Lung microvascular endothelial cell (primary cell): ENCODE measurements around the gene SHISAL1. TPM values are rescaled to one million over a fixed set of nuclear protein-coding genes. Genes with fewer than 3 reads are reported as not detected.
"Not testable (repeated sequence)": the region's sequence is repeated elsewhere in the genome, so short reads cannot be mapped to it uniquely, and the experiment has no call there.

Experiments used
- DNase-seq, 2 donors: peaks; one replicate each; pipeline versions ENCODE4 v3.0.0 to v3.0.0-alpha.2; 2010; ENCODE audit warnings: low read depth in 2 of 2
- total RNA-seq: library from RNA; depleted of rRNA; stranded (reverse); fragments of >200 nt; gene quantifications from 2 replicates; pipeline ENCODE4 v1.2.1, GENCODE V29; 2014

Gene SHISAL1
- total RNA-seq, 1 donor from 2014 or later: under 0.01 TPM

- DNase-seq: no peak
Observed at GRCh38 chr22:44237290-44237689, 75.5 kb downstream of the SHISAL1 start.

DNA sequence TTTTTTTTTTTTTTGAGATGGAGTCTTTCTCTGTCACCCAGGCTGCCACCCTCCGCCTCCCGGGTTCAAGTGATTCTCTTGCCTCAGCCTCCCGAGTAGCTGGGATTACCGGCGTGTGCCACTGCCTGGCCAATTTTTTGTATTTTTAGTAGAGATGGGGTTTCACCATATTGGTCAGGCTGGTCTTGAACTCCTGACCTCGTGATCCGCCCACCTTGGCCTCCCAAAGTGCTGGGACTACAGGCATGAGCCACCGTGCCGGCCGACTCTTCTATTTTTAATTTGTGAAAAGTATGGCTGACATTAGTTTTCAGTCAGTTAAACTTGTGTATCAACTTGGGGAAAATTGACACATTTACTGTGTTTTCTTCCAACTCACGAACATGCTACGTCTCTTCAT is 78.4 kb downstream of the SHISAL1 start:
- DNase-seq: not testable (repeated sequence)

DNA sequence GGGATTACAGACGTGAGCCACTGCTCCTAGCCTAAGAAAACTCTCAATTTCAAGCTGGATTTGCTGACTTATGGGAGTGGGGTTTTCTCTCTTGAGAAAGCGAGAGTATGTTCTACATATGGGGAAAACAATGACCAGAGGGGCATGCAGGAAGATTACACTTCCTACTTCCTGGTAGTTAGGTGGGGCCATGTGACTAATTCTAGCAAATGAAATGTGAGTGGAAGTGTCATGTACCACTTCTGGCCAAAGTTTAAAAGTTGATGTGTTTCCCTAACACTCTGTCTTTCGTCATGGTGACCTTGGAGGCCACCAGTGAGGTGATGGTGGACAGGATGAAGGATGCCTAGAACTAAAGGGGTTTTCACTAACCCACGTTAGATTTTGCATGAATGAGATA is 81.5 kb downstream of the SHISAL1 start:
- DNase-seq: no peak

DNA sequence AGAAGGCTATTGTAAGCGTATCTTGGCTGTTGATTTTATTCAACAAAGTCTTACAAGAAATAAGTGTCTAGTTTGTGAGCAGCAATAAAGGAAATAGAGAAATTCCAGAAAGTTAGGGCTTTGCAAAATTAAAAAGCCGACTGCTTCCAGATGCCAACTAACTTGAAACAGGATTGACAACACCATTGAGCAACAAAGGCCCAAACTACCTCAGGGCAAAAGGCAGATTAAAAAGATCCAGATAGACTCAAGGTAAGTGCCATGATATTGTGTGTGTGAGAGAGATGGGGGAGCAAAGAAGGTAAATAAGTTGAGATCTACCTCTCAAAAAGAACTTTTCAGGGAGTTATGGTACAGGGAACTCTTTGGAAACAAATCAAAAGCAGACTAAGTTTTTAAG is 82.9 kb downstream of the SHISAL1 start:
- DNase-seq: no peak

GRCh38 chr22:44229331-44229730 is 83.4 kb downstream of the SHISAL1 start:
- DNase-seq: no peak

GRCh38 chr22:44225812-44226211 is 86.9 kb downstream of the SHISAL1 start:
- no peak for DNase-seq

- no peak for DNase-seq
Observed at GRCh38 chr22:44225091-44225689, 87.6 kb downstream of the SHISAL1 start.

GRCh38 chr22:44224166-44224565 is 88.6 kb downstream of the SHISAL1 start:
- no peak for DNase-seq

DNA sequence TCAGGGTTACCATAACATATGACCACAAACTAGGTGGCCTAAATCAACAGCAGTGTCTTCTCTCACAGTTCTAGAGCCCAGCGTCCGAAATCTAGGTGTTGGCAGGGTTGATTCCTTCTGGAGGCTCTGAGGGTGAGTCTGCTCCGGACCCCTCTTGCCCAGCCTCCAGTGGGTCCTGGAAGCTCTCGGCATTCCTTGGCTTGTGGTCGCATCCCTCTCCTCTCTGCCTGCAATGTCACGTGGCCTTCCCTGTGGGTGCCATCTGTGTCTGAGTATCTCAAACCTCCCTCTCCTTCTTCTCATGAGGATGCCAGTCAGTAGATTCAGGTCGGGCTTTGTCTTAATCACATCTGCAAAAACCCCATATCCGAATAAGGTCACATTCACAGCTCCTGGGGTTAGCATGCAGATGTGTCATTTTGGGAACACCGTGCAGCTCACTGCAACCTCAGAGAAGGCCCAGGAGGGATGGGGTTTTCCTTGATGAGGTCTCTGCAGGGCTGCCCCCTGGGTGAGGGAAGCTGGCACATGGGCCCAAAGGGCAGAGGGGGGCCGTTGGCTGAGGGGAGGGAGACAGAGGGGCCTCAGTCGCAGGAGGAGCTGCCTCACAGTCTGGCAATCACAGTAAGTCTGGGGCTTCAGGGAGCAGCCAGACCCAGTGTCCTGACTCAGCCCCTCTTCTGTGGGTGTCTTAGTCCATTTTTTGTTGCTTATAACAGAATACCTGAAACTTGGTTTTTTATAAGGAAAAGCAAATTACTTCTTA is 90.9 kb downstream of the SHISAL1 start:
- no peak for DNase-seq

DNA sequence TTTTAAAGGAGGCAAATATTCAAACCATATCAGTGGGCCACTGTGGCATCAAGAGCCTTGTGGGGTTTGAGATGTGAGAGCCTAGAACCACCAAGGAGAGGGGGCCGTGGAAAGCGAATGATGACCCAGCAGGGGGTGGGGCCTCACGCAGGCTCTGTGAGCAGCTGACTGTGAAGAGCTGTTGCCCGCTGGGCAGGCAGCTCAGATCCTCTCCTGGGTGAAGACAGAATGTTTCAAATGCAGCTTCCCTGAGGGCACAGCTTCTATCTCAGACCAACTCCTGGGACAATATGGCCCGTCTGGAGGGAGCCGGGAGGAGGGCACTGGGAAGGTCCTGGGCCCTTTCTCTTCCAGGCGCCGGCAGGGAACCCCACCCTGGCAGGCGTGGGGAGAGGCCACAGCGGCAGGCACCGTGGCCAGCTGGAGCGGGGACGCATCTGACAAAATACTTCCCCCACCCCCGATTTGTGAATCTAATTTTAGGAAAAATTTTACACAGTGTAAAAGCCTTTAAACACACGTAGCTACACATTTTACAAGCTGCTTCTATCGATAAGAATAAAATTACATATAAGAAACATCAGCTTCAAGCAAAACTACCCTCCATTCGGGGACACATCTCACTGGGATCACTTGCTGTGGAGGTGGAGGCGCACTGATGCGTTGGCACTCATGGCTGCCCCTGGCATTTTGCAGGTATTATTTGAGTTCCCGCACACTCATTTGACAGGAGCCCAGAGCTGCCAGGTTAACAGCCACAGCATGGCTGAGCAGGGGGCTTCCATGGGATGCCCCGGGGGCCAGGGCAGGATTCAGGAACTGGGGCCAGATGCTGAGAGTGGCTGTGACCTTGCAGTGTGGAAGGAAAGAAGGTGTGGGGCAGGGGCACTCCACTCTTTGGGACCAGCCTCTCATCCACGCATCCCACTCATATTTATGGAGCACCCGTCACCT is 91.7 kb downstream of the SHISAL1 start:
- DNase-seq: no peak

DNA sequence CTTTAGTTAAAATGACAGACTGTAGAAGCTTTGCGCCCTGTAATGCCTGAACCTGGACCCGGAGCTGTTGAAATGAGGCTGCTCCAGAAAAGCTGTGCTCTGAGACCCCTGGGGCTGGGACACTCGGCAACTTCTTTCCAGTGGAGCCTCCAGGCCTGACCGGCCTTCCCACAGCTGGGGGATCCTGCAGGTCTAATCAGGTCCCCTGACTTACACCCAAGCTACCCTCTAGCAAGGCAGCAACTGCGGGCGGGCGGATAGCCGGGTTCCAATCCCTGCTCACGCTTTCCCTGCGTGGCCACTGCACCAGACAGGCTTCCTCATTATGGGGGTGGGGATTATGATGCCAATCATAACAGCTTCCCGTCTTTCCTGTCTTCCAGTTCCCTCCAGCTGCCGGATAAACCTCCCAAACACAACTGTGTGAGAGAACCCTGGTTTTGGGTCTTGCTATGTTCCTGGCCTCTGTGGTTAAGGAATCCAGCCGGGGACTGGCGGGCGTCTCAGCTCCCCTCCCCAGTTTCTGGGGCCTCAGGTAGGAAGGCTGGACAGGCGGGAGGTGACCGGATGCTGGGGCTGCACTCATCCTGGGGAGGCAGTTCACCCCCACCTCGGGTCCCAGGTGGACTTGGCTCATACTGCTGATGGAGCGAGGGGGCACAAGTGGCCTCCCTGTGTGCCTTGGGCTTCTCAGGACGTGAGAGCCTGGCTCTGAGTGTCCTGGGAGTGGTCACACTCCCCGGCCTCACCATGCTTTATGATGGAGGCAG is 93.5 kb downstream of the SHISAL1 start:
- DNase-seq: no peak

GRCh38 chr22:44218071-44218470 is 94.7 kb downstream of the SHISAL1 start:
- no peak for DNase-seq

- no peak for DNase-seq
Observed at GRCh38 chr22:44217346-44217745, 95.4 kb downstream of the SHISAL1 start.

GRCh38 chr22:44215287-44215686 is 97.5 kb downstream of the SHISAL1 start:
- no peak for DNase-seq

DNA sequence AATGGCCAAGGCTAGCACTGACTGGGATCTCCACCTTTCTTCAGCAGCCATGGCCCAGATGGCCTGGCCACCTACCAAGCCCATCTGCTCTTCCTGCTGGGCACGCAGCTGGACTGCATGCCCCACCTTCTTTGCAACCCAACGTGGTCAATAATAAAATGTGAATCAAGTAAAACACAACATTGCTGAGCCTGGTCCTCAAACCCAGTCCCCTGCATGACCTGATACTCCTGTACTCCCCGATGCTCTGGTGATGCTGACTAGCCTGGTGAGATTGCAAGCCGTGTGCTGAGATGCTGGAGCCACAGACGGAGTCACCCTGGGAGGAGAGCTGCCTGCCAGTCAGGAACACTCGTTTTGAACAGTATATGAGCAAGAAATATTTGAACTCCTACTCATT is 98.0 kb downstream of the SHISAL1 start:
- DNase-seq: no peak

DNA sequence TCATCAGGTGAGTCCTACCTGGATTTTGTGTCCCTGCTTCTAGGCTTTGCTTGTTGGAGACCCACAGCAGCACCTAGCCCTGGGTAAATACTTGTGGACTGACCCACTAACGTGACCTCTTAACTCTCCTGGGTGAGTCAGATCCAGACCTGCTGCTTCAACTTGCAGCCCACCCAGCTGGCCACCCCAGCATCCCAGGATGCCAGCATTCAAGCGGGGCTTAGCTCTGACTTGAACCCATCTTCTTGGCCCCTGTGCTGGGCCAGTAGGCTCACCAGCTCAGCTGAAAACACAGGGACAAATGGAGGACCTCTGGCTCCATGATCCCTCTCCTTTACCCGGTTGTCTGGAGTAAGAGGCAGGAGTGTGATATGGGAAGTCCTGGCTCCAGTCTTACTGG is 98.6 kb downstream of the SHISAL1 start:
- no peak for DNase-seq

GRCh38 chr22:44213489-44214043 is 99.2 kb downstream of the SHISAL1 start:
- no peak for DNase-seq

DNA sequence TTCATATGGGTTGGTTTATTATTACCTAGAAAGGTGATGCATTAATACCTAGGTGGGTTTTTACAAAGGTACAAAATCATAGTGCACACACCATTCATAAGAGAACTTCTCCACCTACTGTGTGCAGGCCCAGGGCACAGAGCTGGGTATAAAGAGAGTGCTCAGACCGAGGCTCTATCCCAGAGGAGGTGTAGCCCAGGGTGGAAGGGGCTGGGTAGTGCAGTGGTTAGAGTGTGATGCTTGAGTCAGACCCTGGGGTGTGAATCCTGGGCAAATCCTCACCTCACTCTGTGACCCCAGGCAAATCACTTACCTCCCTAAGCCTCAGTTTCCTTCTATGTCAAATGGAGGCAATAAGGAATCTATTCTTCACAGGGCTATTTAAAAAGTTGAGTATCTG is 99.8 kb downstream of the SHISAL1 start:
- DNase-seq: no peak

DNA sequence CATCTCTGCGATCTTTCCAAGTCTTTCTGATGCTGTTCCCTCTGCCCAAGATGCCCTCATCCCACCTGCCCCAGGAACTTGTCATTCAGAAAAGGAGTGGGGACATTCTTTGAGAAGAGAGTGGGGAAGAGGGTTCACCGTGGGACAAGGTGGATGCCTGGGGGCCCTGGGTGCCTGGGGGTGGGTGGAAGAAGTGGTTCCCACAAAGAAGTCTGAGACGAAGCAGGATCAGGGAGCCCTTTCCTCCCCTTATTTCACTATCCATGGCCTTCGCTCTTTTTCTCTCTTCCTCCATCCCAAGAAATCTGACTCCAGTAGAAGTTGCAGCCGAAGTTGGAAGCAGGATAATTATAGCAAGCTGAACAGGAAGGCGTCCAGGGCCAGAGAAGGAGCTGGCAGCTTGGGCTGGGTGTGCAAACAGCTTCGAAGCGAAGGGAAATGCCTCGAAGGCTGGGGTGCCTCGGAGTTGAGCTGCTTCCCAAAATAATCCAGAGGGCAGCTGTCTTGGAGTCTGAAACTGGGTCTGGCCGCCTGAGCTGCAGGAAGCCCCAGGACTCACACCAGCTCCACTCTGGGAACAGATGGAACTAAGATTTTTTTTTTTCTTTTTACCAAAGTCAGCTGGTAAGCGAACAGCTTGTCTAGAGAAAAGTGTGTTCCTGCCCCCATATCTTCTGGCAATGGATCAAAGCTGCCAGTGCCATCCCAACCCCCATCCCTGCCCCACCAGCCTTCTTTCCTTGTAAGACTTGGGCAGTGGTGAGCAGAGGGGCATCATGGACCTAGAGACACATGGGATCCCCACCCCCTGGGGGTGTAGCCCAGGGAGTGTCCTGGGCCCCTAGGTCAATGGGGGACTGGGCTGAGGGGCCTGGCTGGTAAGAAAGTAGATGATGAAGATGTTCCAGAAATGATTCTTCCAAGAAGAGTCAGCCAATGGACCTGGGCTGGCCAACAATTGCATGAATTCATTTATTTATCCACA is 100.5 kb downstream of the SHISAL1 start:
- no peak for DNase-seq
